ENCODE data around the gene HOXA1. TPM values are rescaled to one million over a fixed set of nuclear protein-coding genes. Genes with fewer than 3 reads are reported as not detected.

HOXA1 gene
- total RNA-seq, 1 donor from 2014 or later: 3.5 TPM

DNA sequence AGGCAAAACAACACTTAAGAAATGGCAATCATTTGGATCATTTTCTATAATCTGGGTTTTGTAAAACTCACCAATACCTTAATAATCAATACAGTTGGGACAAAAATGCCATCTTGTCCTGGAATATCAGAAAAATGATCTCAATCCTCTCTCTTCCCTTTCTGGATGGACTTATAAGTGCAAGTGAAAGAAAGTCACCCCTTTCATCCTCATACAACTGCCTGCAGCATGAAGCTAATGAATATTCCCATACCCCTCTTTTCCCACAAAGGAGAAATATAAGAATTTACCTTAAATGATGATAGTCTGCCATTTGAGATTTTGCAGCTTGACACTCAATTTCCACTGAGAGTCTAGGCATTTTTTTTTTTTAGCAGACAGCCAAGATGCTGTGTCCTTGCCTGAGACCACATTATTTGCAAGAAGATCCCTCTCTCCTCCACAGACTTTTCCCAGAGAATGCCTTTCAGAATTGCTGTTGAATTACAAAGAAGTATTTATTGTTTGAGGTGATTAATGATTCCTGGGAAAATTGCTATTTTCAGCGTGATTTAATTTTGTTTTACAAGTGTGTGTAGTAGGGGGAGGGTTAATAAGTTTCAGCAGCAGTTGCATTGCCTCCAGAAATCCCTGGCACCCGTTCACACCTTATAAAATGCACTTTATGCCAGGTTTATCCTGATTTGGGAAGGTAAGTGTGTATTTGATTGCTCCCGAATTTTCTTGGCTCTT, 31.0 kb upstream of the HOXA1 start:
- TF ChIP-seq, protein P1, sequence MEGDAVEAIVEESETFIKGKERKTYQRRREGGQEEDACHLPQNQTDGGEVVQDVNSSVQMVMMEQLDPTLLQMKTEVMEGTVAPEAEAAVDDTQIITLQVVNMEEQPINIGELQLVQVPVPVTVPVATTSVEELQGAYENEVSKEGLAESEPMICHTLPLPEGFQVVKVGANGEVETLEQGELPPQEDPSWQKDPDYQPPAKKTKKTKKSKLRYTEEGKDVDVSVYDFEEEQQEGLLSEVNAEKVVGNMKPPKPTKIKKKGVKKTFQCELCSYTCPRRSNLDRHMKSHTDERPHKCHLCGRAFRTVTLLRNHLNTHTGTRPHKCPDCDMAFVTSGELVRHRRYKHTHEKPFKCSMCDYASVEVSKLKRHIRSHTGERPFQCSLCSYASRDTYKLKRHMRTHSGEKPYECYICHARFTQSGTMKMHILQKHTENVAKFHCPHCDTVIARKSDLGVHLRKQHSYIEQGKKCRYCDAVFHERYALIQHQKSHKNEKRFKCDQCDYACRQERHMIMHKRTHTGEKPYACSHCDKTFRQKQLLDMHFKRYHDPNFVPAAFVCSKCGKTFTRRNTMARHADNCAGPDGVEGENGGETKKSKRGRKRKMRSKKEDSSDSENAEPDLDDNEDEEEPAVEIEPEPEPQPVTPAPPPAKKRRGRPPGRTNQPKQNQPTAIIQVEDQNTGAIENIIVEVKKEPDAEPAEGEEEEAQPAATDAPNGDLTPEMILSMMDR (conservative IDR thresholded peaks at IDR 0.05): no peak
- Mint-ChIP-seq H3K27me3 (ENCODE audit: low read depth) (peaks cover 94% of the 10 kb centered on the region), H3K36me3 (ENCODE audit: low read depth) (no peaks in the 10 kb centered on the region), H3K4me1 (peaks cover 22% of the 10 kb centered on the region), H3K4me3 (no peak overlapping the region), H3K9me3 (no peaks in the 10 kb centered on the region), H3K27ac (ENCODE audit: unreplicated experiment) (no peak overlapping the region)
- DNase-seq (ENCODE audit: low read depth, low spot score): no peak

DNA sequence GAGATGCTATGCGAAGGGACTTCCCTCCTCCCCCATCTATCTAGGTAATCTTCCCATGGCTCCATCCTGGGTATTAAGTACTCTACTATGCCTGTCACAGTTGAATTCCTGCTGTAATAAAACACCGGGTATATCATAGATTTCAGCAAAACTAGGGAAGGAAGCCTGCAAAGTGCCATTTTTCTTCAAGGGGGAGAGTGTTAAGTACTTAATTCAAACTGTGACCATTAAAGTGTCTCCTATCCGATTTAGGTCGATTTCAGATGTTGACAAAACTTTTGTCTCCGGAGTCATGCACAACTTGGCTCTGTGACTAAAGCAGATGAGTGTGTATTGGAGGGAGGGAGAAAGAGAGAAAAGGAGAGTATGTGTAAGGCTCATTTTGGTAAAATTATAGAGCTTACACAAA, 30.2 kb upstream of the HOXA1 start:
- Mint-ChIP-seq H3K36me3 (ENCODE audit: low read depth) (no peaks in the 10 kb centered on the region), H3K27me3 (ENCODE audit: low read depth) (peaks cover 94% of the 10 kb centered on the region), H3K4me1 (peaks cover 22% of the 10 kb centered on the region), H3K9me3 (no peaks in the 10 kb centered on the region), H3K4me3 (peak overlapping the region; percentile 12), H3K27ac (ENCODE audit: unreplicated experiment) (no peak overlapping the region)
- no peak for DNase-seq (ENCODE audit: low read depth, low spot score)
- TF ChIP-seq, protein P1 (conservative IDR thresholded peaks at IDR 0.05): no peak

DNA sequence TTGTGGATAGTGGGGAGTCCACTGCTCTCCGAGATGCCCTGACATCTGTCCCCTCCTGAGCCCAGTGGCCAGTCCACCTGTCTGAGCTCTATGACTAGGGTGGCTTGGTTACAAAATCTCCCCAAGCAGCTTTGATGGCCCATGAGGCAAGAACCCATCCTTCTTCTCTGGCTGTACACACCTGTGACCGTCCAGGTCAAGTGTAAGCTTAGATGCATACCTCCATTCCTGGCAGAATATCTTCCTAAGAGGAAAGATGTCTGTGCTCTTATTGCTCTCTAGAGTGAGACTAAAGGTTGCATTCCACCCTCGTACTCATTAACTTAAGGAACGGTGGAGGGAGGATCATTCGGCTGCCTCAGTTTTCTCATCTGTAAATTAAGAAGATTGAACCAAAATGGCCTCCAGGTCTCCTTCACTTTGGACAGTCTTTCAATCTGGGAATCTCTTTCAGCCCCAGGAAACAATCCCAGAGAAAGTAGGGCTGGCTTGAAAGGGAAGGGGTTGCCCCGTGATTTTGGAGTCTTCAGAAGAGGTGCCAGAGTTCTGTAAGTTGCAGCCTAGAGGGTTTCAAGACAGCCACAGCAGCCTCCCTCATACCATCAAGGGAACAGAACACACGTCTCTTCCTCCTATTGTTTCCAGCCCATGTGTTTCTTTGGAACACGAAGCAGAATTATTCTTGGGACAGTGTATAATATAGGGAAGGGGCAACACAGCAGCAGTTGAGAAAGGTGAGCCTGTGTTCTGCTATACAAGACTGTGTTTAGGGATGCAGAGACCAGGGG, 29.3 kb upstream of the HOXA1 start:
- Mint-ChIP-seq H3K4me3 (peak overlapping the region; percentile 83), H3K27ac (ENCODE audit: unreplicated experiment) (no peak overlapping the region), H3K36me3 (ENCODE audit: low read depth) (no peaks in the 10 kb centered on the region), H3K9me3 (no peaks in the 10 kb centered on the region), H3K4me1 (peaks cover 22% of the 10 kb centered on the region), H3K27me3 (ENCODE audit: low read depth) (peaks cover 99% of the 10 kb centered on the region)
- no peak for DNase-seq (ENCODE audit: low read depth, low spot score)
- TF ChIP-seq, protein P1 (conservative IDR thresholded peaks at IDR 0.05): no peak

DNA sequence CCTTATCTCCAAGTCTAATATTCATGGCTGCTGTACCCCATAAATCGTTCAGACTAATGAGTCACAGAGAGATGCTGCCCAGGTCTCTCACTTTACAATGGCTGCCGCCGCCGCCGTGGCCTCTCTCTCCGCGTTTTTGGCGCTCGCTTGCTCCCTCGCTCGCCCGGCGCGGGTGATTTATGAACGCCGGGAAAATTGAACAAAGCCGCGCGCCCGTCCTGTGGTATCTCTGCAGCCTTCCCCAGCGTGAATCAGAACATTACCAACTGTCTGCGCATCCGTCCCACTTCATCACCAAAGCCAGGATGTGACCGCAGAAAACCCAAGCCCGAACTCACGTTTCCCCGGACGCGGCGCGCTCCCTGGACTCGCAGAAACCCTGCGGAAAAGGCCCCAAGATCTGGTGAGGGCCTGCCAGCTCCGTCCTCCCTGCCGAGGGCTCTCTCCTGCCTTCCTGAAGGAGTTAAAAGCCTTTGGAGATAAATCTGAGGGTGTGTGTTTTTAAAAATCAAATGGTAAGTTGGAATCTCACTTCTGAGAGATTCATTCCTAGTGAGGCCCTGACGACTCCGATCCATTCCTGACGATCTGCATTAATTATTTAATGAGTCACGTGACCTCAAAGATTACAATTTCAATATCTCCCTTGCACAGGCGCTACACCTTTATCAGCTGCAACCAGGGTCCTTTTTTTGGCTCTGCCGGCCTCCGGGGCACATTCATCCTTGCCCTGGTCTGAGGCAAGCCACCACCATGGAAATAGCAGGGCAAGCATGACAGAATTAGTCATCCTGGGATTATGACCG, 28.5 kb upstream of the HOXA1 start:
- H3K9me3 Mint-ChIP-seq: no peaks in the 10 kb centered on the region
- DNase-seq (ENCODE audit: low read depth, low spot score): no peak
- H3K27ac Mint-ChIP-seq (ENCODE audit: unreplicated experiment): peak overlapping the region; percentile 53
- H3K36me3 Mint-ChIP-seq (ENCODE audit: low read depth): no peaks in the 10 kb centered on the region
- H3K4me1 Mint-ChIP-seq: peaks cover 22% of the 10 kb centered on the region
- TF ChIP-seq, protein P1 (conservative IDR thresholded peaks at IDR 0.05): no peak
- H3K27me3 Mint-ChIP-seq (ENCODE audit: low read depth): peaks cover 100% of the 10 kb centered on the region
- H3K4me3 Mint-ChIP-seq: peak overlapping the region; percentile 83

DNA sequence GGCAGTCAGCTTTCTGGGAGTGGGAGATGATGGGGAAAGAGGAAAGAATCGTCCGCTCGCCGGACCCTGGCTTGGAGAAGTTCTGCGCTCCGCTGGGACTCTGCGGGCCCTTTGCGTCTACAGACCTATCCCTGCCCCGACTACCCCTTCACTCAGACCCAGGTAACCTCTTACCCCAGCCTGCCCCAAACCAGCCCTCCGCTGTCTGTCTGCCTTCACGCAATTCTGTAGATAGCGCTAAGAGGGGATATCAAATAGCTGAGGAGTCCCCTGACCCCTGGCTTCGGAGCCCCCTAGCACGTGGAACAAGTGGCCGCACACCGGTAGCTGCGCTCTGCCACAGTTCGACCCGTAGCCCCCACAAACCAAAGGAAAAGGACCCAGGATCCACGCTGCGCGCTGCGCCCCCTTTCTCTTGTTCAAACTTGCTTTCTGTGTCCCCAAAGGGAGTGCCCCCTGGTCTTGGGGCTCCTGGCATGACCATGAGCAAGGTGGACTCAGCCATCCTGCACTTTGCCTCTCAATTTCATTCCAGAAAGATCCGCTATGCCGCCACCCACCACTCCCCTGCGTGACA, 27.8 kb upstream of the HOXA1 start:
- no peak for DNase-seq (ENCODE audit: low read depth, low spot score)
- Mint-ChIP-seq H3K9me3 (no peaks in the 10 kb centered on the region), H3K27me3 (ENCODE audit: low read depth) (peaks cover 100% of the 10 kb centered on the region), H3K36me3 (ENCODE audit: low read depth) (no peaks in the 10 kb centered on the region), H3K4me3 (peak overlapping the region; percentile 83), H3K27ac (ENCODE audit: unreplicated experiment) (peak overlapping the region; percentile 53), H3K4me1 (peaks cover 22% of the 10 kb centered on the region)
- TF ChIP-seq, protein P1 (conservative IDR thresholded peaks at IDR 0.05): no peak

Measured in neural crest cell (in vitro differentiated cells).